NT2/D1 (cell line): ENCODE measurements around the gene TINAGL1.

Experiments
- YY1 ChIP-seq: IDR thresholded peaks from 2 replicates; pipeline ENCODE4 v1.6.1; 2011; ENCODE audit not compliant: insufficient read length, insufficient read depth
- ZNF274 ChIP-seq: IDR thresholded peaks from 2 replicates; pipeline ENCODE4 v1.6.1; 2011; ENCODE audit warnings: mild to moderate bottlenecking, low read depth, low read length

DNA sequence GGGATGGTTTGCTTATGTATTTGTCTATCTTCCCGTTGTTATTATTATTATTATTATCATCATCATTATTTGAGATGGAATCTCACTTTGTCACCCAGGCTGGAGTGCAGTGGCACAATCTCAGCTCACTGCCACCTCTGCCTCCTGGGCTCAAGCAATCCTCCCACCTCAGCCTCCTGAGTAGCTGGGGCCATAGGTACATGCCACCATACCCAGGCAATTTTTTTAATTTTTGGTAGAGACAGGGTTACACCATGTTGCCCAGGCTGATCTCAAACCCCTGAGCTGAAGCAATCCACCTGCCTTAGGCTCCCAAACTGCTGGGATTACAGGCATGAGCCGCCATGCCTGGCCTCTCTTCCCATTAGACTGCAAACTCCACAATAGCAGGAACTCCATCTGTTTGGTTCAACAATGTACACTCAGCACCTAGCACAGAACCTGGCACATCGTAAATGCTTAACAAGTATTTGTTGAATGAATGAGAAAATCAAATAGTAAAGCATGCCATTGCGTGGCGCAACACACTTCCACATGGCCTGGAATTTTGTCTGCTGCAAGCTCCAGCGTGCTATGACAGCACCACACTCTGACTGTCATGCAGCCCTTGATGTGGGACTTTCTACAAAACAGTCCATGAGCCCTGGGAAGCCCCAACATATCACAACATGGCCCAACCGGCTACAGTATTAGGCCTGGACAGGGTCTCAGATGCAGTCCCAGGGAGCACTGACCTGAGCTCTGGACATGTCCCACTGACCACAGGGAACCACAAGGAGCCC, 3.8 kb upstream of the TINAGL1 start:
- TF ChIP-seq YY1 = no peak
- no peak for TF ChIP-seq ZNF274
